Activated CD4-positive, alpha-beta memory T cell treated with anti-CD3 and anti-CD28 coated beads for 36 hours (primary cell): ENCODE results near the gene ATP8B2. TPM values are rescaled to one million over a fixed set of nuclear protein-coding genes. Genes with fewer than 3 reads are reported as not detected.

Experiments used
- total RNA-seq, 2 experiments: library from RNA; stranded (reverse); gene quantifications; one replicate each; pipeline ENCODE4 v1.2.3, GENCODE V29; 2021

ATP8B2 gene
- total RNA-seq, 2 experiments from 2014 or later = 58.5 to 59.9 TPM

Other genes with a start within 250 kb of the ATP8B2 start
- under 1 TPM; 0.05 to 0.12 TPM for gene NUP210L, start 170.5 kb upstream of the ATP8B2 start, total RNA-seq
- 100 to 1,000 TPM; 726 to 736 TPM for gene TPM3, start 133.4 kb upstream of the ATP8B2 start, total RNA-seq
- not detected for gene CFAP141, start 119.2 kb upstream of the ATP8B2 start, total RNA-seq
- gene UBAP2L, start 104.6 kb upstream of the ATP8B2 start, total RNA-seq = 100 to 1,000 TPM; 180 to 183 TPM
- gene HAX1, start 52.9 kb upstream of the ATP8B2 start, total RNA-seq = 100 to 1,000 TPM; 168 to 169 TPM
- not detected for gene AQP10, start 4.4 kb upstream of the ATP8B2 start, total RNA-seq
- 10 to 100 TPM; 30.2 to 30.5 TPM for gene IL6R, start 79.8 kb downstream of the ATP8B2 start, total RNA-seq
- gene TDRD10, start 176.7 kb downstream of the ATP8B2 start, total RNA-seq = not detected
- gene SHE, start 176.9 kb downstream of the ATP8B2 start, total RNA-seq = under 1 TPM in 1 of 2 experiments, not detected in 1; 0.07 TPM
- gene UBE2Q1, start 233.1 kb downstream of the ATP8B2 start, total RNA-seq = 10 to 100 TPM; 82.5 to 86.2 TPM
- gene CHRNB2, start 242.3 kb downstream of the ATP8B2 start, total RNA-seq = not detected